Skeletal muscle satellite cell (primary cell): ENCODE measurements around the gene TAAR5. TPM values are rescaled to one million over a fixed set of nuclear protein-coding genes. Genes with fewer than 3 reads are reported as not detected.
"Not testable (repeated sequence)": the region's sequence is repeated elsewhere in the genome, so short reads cannot be mapped to it uniquely, and the experiment has no call there.

Experiments used
- H3K27me3 ChIP-seq: 2 replicates; pipeline ENCODE4 v1.7.0; 2013; ENCODE audit warnings: low read length; ENCODE audit not compliant: control insufficient read depth, insufficient read depth
- H3K36me3 ChIP-seq: 2 replicates; pipeline ENCODE4 v1.7.0; 2013; ENCODE audit warnings: mild to moderate bottlenecking, control low read depth, low read length; ENCODE audit not compliant: insufficient read depth
- H3K4me1 ChIP-seq: 2 replicates; pipeline ENCODE4 v1.7.0; 2013; ENCODE audit warnings: low read length; ENCODE audit not compliant: control insufficient read depth, insufficient read depth
- H3K4me2 ChIP-seq: 2 replicates; pipeline ENCODE4 v1.7.0; 2013; ENCODE audit warnings: mild to moderate bottlenecking, low read length
- H3K4me3 ChIP-seq: 2 replicates; pipeline ENCODE4 v1.7.0; 2013; ENCODE audit warnings: low read length
- H3K9ac ChIP-seq: 2 replicates; pipeline ENCODE4 v1.7.0; 2013; ENCODE audit warnings: mild to moderate bottlenecking, low read depth, low read length, moderate library complexity
- H3K9me3 ChIP-seq: replicated peaks from 2 replicates; pipeline ENCODE4 v1.7.0; 2013; ENCODE audit warnings: mild to moderate bottlenecking, control low read depth, low read length
- small RNA-seq: library from RNA; depleted of rRNA; stranded (forward); fragments of <200 nt; gene quantifications from one replicate; pipeline ENCODE3, GENCODE V24; 2012

Gene TAAR5

GRCh38 chr6:132568611-132569010, 20.9 kb downstream of the TAAR5 start:
- Histone ChIP-seq H3K9ac (no peak overlapping the region), H3K4me3 (no peak overlapping the region), H3K27me3 (peaks cover 54% of the 10 kb centered on the region), H3K4me1 (no peaks in the 10 kb centered on the region), H3K4me2 (no peak overlapping the region), H3K36me3 (no peaks in the 10 kb centered on the region), H3K9me3 (no peaks in the 10 kb centered on the region)

- H3K9me3 ChIP-seq: no peaks in the 10 kb centered on the region
- peaks cover 49% of the 10 kb centered on the region for H3K27me3 ChIP-seq
- no peak overlapping the region for H3K4me3 ChIP-seq
- no peak overlapping the region for H3K9ac ChIP-seq
- no peaks in the 10 kb centered on the region for H3K36me3 ChIP-seq
- no peaks in the 10 kb centered on the region for H3K4me1 ChIP-seq
- H3K4me2 ChIP-seq: no peak overlapping the region
Measured at GRCh38 chr6:132567566-132567965, 22.0 kb downstream of the TAAR5 start.

GRCh38 chr6:132566404-132566803, 23.1 kb downstream of the TAAR5 start:
- Histone ChIP-seq H3K9me3 (no peaks in the 10 kb centered on the region), H3K9ac (no peak overlapping the region), H3K4me3 (no peak overlapping the region), H3K4me2 (no peak overlapping the region), H3K36me3 (no peaks in the 10 kb centered on the region), H3K4me1 (no peaks in the 10 kb centered on the region), H3K27me3 (peaks cover 46% of the 10 kb centered on the region)

GRCh38 chr6:132560087-132560486, 29.5 kb downstream of the TAAR5 start:
- H3K4me2 ChIP-seq, H3K9me3 ChIP-seq, H3K4me3 ChIP-seq, H3K4me1 ChIP-seq, H3K36me3 ChIP-seq, H3K9ac ChIP-seq: not testable (repeated sequence)
- H3K27me3 ChIP-seq: peaks cover 26% of the 10 kb centered on the region

- no peaks in the 10 kb centered on the region for H3K4me1 ChIP-seq
- H3K9me3 ChIP-seq: no peaks in the 10 kb centered on the region
- H3K4me2 ChIP-seq: no peak within 1 kb of the TSS
- H3K9ac ChIP-seq: no peak within 1 kb of the TSS
- peaks cover 46% of the 10 kb centered on the region for H3K27me3 ChIP-seq
- H3K4me3 ChIP-seq: no peak within 1 kb of the TSS
- no peaks in the 10 kb centered on the region for H3K36me3 ChIP-seq
Measured at GRCh38 chr6:132552372-132552771, 37.2 kb downstream of the TAAR5 start, which contains the start of gene TAAR8. Gene TAAR8 (plus strand): TSS chr6:132552672. CDS start chr6:132552693, 21 bp downstream.

- Histone ChIP-seq H3K9me3 (no peaks in the 10 kb centered on the region), H3K4me2 (no peak overlapping the region), H3K4me1 (no peaks in the 10 kb centered on the region), H3K27me3 (peaks cover 47% of the 10 kb centered on the region), H3K9ac (no peak overlapping the region), H3K4me3 (no peak overlapping the region), H3K36me3 (no peaks in the 10 kb centered on the region)
Measured at GRCh38 chr6:132551214-132551613, 38.3 kb downstream of the TAAR5 start.

- Histone ChIP-seq H3K9me3 (no peaks in the 10 kb centered on the region), H3K4me2 (no peak overlapping the region), H3K36me3 (no peaks in the 10 kb centered on the region), H3K27me3 (peaks cover 57% of the 10 kb centered on the region), H3K4me1 (no peaks in the 10 kb centered on the region), H3K9ac (no peak overlapping the region), H3K4me3 (no peak overlapping the region)
Measured at GRCh38 chr6:132548746-132549463, 40.6 kb downstream of the TAAR5 start.

- Histone ChIP-seq H3K36me3 (no peaks in the 10 kb centered on the region), H3K27me3 (peaks cover 50% of the 10 kb centered on the region), H3K9ac (no peak overlapping the region), H3K4me1 (no peaks in the 10 kb centered on the region), H3K9me3 (no peaks in the 10 kb centered on the region), H3K4me2 (no peak overlapping the region), H3K4me3 (no peak overlapping the region)
Measured at GRCh38 chr6:132544826-132545225, 44.7 kb downstream of the TAAR5 start.

Small RNAs within 50 kb of the gene (small RNA-seq; reads per million reads assigned to genes)
- not detected for gene TAAR7P
